ENCODE measurements around the gene DCAF8. TPM values are rescaled to one million over a fixed set of nuclear protein-coding genes. Genes with fewer than 3 reads are reported as not detected.

DCAF8 gene
- total and polyA plus RNA-seq, 7 donors: 28.2 to 184 (median 138) TPM

GRCh38 chr1:160225345-160225744 is 37.0 kb downstream of the DCAF8 start:
- Histone ChIP-seq H3K4me1 (peaks cover 0 to 4% (median 1%) of the 10 kb centered on the region in 4 donors), H3K4me3 (no peak overlapping the region), H3K36me3 (peaks cover 26 to 100% (median 77%) of the 10 kb centered on the region in 4 donors), H3K27ac (no peak overlapping the region), H3K27me3 (no peaks in the 10 kb centered on the region), H3K9me3 (no peaks in the 10 kb centered on the region)
- TF ChIP-seq POLR2AphosphoS5 (IDR thresholded peaks at IDR 0.05): no peak
- no peak for TF ChIP-seq CTCF (IDR thresholded peaks at IDR 0.05)
- TF ChIP-seq POLR2A (IDR thresholded peaks at IDR 0.05): no peak
- no peak for TF ChIP-seq EP300 (IDR thresholded peaks at IDR 0.05)
- DNase-seq: no peak
- 67 to 77% methylated on average over 2 of the region's 2 CpGs for WGBS, 2 donors
- intact Hi-C loops (cut with DNase I): no loop called here

GRCh38 chr1:160224606-160225005 is 37.7 kb downstream of the DCAF8 start:
- Histone ChIP-seq H3K27ac (no peak overlapping the region), H3K36me3 (peaks cover 29 to 95% (median 71%) of the 10 kb centered on the region in 4 donors), H3K9me3 (no peaks in the 10 kb centered on the region), H3K4me3 (no peak overlapping the region), H3K27me3 (no peaks in the 10 kb centered on the region), H3K4me1 (peaks cover 0 to 11% (median 8%) of the 10 kb centered on the region in 4 donors)
- TF ChIP-seq POLR2A (IDR thresholded peaks at IDR 0.05) (no peak), POLR2AphosphoS5 (IDR thresholded peaks at IDR 0.05) (no peak), CTCF (IDR thresholded peaks at IDR 0.05) (no peak), EP300 (IDR thresholded peaks at IDR 0.05) (no peak)
- no peak for DNase-seq
- 92 to 98% methylated on average over 2 of the region's 2 CpGs for WGBS, 2 donors
- intact Hi-C loops (cut with DNase I): no loop called here

DNA sequence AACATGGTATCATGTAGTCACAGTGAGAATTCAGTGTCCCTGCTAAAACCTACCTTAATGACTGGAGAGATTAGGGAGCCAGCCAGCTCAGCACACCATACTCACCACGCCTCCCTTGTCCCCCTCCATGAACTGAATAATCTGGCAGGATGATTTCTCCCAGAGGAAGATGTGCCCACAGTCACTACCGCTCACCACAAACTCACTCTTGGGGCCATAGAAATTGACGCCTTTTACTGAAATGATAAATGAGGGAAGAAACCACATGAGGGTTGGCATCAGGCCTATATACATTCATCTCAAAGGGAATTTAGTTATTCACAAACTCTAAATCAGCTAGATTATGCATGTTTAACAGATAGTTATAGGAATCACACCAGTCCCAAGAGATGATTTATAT is 39.8 kb downstream of the DCAF8 start:
- TF ChIP-seq POLR2AphosphoS5 (IDR thresholded peaks at IDR 0.05) (no peak), EP300 (IDR thresholded peaks at IDR 0.05) (no peak), CTCF (IDR thresholded peaks at IDR 0.05) (no peak), POLR2A (IDR thresholded peaks at IDR 0.05) (no peak)
- intact Hi-C loops (cut with DNase I): no loop called here
- 91 to 92% methylated on average over 3 of the region's 3 CpGs for WGBS, 2 donors
- Histone ChIP-seq H3K4me3 (no peak overlapping the region), H3K27ac (no peak overlapping the region), H3K36me3 (peaks cover 29 to 85% (median 60%) of the 10 kb centered on the region in 4 donors), H3K27me3 (no peaks in the 10 kb centered on the region), H3K4me1 (peaks cover 0 to 32% (median 28%) of the 10 kb centered on the region in 4 donors), H3K9me3 (no peaks in the 10 kb centered on the region)
- DNase-seq: no peak

GRCh38 chr1:160221089-160221488 is 41.3 kb downstream of the DCAF8 start:
- Histone ChIP-seq H3K27me3 (no peaks in the 10 kb centered on the region), H3K36me3 (peaks cover 29 to 79% (median 58%) of the 10 kb centered on the region in 4 donors), H3K4me3 (no peak overlapping the region), H3K27ac (peak overlapping the region in 2 of 4 donors; percentile 77 to 84), H3K9me3 (no peaks in the 10 kb centered on the region), H3K4me1 (peaks cover 0 to 44% (median 40%) of the 10 kb centered on the region in 4 donors)
- DNase-seq: no peak
- TF ChIP-seq POLR2A (IDR thresholded peaks at IDR 0.05) (no peak), CTCF (IDR thresholded peaks at IDR 0.05) (no peak)
- intact Hi-C loops (cut with DNase I): no loop called here

DNA sequence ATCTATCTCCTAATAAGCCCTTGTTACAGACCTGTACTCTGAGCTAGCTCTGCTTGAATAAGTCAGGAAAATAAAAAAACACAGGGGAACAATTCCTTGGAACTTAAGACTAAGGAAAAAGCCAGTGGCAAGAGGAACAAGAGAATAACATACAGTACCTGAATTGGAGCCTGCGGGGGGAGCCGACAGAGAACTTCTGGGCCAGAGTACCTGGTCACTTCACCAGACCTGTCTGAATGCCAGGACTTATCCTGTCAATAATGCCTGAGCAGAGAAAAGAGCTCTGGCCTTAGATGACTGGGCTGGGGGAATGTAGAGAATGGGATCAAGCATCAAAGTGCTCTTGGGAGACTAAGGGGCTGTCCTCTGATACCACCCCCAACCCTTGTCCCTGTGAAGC is 42.0 kb downstream of the DCAF8 start:
- Histone ChIP-seq H3K4me1 (peaks cover 0 to 44% (median 40%) of the 10 kb centered on the region in 4 donors), H3K27me3 (no peaks in the 10 kb centered on the region), H3K4me3 (no peak overlapping the region), H3K9me3 (no peaks in the 10 kb centered on the region), H3K36me3 (peaks cover 35 to 79% (median 61%) of the 10 kb centered on the region in 4 donors), H3K27ac (peak overlapping the region; percentile 73 to 84 (median 76))
- no peak for TF ChIP-seq CTCF (IDR thresholded peaks at IDR 0.05)
- TF ChIP-seq POLR2AphosphoS5 (IDR thresholded peaks at IDR 0.05): no peak
- TF ChIP-seq POLR2A (IDR thresholded peaks at IDR 0.05): no peak
- no peak for TF ChIP-seq EP300 (IDR thresholded peaks at IDR 0.05)
- DNase-seq: no peak
- intact Hi-C loops (cut with DNase I): no loop called here
- 89 to 90% methylated on average over 2 of the region's 2 CpGs for WGBS, 2 donors
